ENCODE results near the gene C2CD4D. TPM values are rescaled to one million over a fixed set of nuclear protein-coding genes. Genes with fewer than 3 reads are reported as not detected.
A peak's percentile ranks its signal among the peaks of the same experiment; 100 is the strongest.

Gene C2CD4D
- total RNA-seq, 1 experiment from 2014 or later = 0.79 TPM

DNA sequence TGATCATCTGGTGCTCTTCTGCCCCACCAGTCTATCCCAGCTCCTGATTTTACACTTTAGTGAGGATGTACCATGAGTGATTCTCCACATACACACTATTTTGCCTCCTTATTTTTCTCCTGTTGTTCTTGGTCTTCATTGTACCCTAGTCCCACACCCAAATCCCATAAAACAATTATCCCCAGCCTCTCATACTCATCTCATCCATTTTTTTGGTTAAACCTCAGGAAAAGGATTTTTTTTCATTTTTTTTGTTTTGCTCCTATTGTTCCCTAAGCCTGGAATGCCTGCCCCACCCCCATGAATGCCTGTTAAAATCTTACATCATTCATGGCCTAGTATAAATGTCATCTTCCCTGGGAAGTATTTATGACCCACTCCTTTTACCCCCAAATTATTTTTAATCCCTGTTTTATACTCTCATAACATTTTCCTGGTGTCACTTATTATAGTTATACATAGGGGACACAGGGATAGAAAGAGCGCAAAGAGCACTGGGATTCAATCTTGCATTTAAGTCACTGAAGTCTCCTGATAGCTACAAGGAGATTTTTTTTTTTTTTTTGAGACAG, 29.5 kb downstream of the C2CD4D start:
- Histone ChIP-seq H2BK15ac (ENCODE audit: low read depth, low read length) (no peak overlapping the region), H3K4ac (ENCODE audit: low read depth, low read length) (no peak overlapping the region), H3K56ac (ENCODE audit: insufficient read length, low read depth, low read length) (no peak overlapping the region), H2BK12ac (ENCODE audit: insufficient read length, low read depth, low read length) (no peak overlapping the region), H3K79me1 (ENCODE audit: insufficient read depth, low read depth, low read length, poor library complexity, severe bottlenecking) (no peaks in the 10 kb centered on the region), H2BK120ac (ENCODE audit: low read depth, low read length, poor library complexity, severe bottlenecking) (no peak overlapping the region), H2AFZ (ENCODE audit: low read length) (no peak overlapping the region), H3K4me2 (ENCODE audit: insufficient read depth, insufficient read length, low read length) (no peak overlapping the region), H3K4me1 (ENCODE audit: insufficient read depth, low read length) (no peaks in the 10 kb centered on the region; the same call in 1 of the 2 replicates), H4K91ac (ENCODE audit: insufficient read length, low read depth, low read length) (no peak overlapping the region), H3K23ac (ENCODE audit: insufficient read length, low read depth, low read length) (no peak overlapping the region), H4K5ac (ENCODE audit: insufficient read length, low read depth, low read length) (no peak overlapping the region), H4K20me1 (ENCODE audit: control insufficient read depth, insufficient read depth, insufficient read length) (no peaks in the 10 kb centered on the region), H2AK5ac (ENCODE audit: insufficient read length, low read length) (no peak overlapping the region), H3T11ph (ENCODE audit: low read length) (no peak overlapping the region), H3K23me2 (ENCODE audit: insufficient read length, low read depth, low read length, poor library complexity, severe bottlenecking) (no peaks in the 10 kb centered on the region), H2BK20ac (ENCODE audit: low read depth, low read length, poor library complexity, severe bottlenecking) (no peak overlapping the region), H3K14ac (ENCODE audit: insufficient read depth, low read length) (no peak overlapping the region), H3K9ac (ENCODE audit: extremely low read depth, insufficient read length, low read length) (no peak overlapping the region), H3K9me3 (ENCODE audit: control insufficient read depth, low read depth, low read length) (no peaks in the 10 kb centered on the region), H3K79me2 (ENCODE audit: insufficient read depth, low read length) (no peaks in the 10 kb centered on the region), H2BK5ac (ENCODE audit: insufficient read length, low read length) (no peak overlapping the region), H3K27me3 (ENCODE audit: insufficient read depth, low read length) (0 out of 2 replicates have a peak, but pooled peaks cover 2% of the 10 kb centered on the region), H3K18ac (ENCODE audit: insufficient read length, low read depth, low read length) (no peak overlapping the region), H4K8ac (replicated peaks; ENCODE audit: insufficient read length, low read depth, low read length) (no peak overlapping the region), H3K27ac (ENCODE audit: insufficient read length, low read depth, low read length) (no peak overlapping the region)
- no CpG with 5 or more reads among the region's 1 CpG for WGBS (ENCODE audit: extremely low coverage, insufficient read length, low lambda C conversion rate)
- H3K4me3 Mint-ChIP-seq = no peak overlapping the region
- peak overlapping the region; percentile 32 to 92 (median 84) for H3K27ac Mint-ChIP-seq
- DNase-seq = no peak
- peaks cover 3% of the 10 kb centered on the region; the same call in 1 of the 2 replicates for H3K27me3 Mint-ChIP-seq (ENCODE audit: low read depth)
- TF ChIP-seq, protein P1, sequence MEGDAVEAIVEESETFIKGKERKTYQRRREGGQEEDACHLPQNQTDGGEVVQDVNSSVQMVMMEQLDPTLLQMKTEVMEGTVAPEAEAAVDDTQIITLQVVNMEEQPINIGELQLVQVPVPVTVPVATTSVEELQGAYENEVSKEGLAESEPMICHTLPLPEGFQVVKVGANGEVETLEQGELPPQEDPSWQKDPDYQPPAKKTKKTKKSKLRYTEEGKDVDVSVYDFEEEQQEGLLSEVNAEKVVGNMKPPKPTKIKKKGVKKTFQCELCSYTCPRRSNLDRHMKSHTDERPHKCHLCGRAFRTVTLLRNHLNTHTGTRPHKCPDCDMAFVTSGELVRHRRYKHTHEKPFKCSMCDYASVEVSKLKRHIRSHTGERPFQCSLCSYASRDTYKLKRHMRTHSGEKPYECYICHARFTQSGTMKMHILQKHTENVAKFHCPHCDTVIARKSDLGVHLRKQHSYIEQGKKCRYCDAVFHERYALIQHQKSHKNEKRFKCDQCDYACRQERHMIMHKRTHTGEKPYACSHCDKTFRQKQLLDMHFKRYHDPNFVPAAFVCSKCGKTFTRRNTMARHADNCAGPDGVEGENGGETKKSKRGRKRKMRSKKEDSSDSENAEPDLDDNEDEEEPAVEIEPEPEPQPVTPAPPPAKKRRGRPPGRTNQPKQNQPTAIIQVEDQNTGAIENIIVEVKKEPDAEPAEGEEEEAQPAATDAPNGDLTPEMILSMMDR (conservative IDR thresholded peaks at IDR 0.05) = no peak
- peaks cover 22 to 24% of the 10 kb centered on the region in 2 experiments for H3K4me1 Mint-ChIP-seq
- no peaks in the 10 kb centered on the region for H3K36me3 Mint-ChIP-seq (ENCODE audit: insufficient read depth in 1 of 3, low read depth in 3 of 3)
- H3K9me3 Mint-ChIP-seq = no peaks in the 10 kb centered on the region

Data from H9 (cell line).